ENCODE measurements around the gene ZNF320. TPM values are rescaled to one million over a fixed set of nuclear protein-coding genes. Genes with fewer than 3 reads are reported as not detected.

ZNF320 gene
- total and polyA plus RNA-seq, 9 of the 15 experiments (the other 6 are each of a cell fraction or from before 2014, with no cell fraction given) = 5.4 to 25.6 (median 11.7) TPM

- TF ChIP-seq USF2 (CRISPR knock-in tag; IDR thresholded peaks at IDR 0.05) = no peak
- TF ChIP-seq ZBTB5 (IDR thresholded peaks at IDR 0.05) = no peak
- no peak for TF ChIP-seq ATF4 (CRISPR knock-in tag; IDR thresholded peaks at IDR 0.05)
Observed at GRCh38 chr19:52922841-52923777, 25.7 kb upstream of the ZNF320 start, which contains the start of gene ZNF888 (continued).

- BruUV-seq (replicated peaks) = TSS peak; percentile 12
- Histone ChIP-seq H3K36me3 (ENCODE audit: control insufficient read depth, insufficient read depth, low read length) (peaks cover 62% of the 10 kb centered on the region; the same call in 2 of the 3 replicates), H3K9me1 (ENCODE audit: control insufficient read depth, insufficient read depth, low read length) (no peaks in the 10 kb centered on the region), H3K9me3 (replicated peaks; ENCODE audit: control insufficient read depth, insufficient read depth, low read depth, low read length) (no peaks in the 10 kb centered on the region; the same call in 1 of the 2 replicates), H2AFZ (ENCODE audit: low read depth, low read length) (no peak overlapping the region), H3K27ac (ENCODE audit: extremely low read depth, low read depth, low read length) (no peak overlapping the region), H3K79me2 (ENCODE audit: control insufficient read depth, insufficient read depth, low read length) (peaks cover 32% of the 10 kb centered on the region), H3K4me3 (no peak overlapping the region), H3K27me3 (ENCODE audit: control insufficient read depth in 2 of 2, insufficient read depth in 2 of 2, low read length in 2 of 2) (no peaks in the 10 kb centered on the region), H3K9ac (ENCODE audit: insufficient read depth in 1 of 2, low read depth in 2 of 2, low read length in 2 of 2) (no peak overlapping the region), H3K4me1 (replicated peaks in 1 of 2; ENCODE audit: control insufficient read depth in 2 of 2, insufficient read depth in 2 of 2, low read length in 2 of 2) (peaks cover 0 to 5% of the 10 kb centered on the region in 2 experiments; a peak in 2 of 5 replicates), H4K20me1 (replicated peaks; ENCODE audit: control insufficient read depth, insufficient read depth, low read length) (no peaks in the 10 kb centered on the region), H3K4me2 (ENCODE audit: insufficient read depth, low read length) (no peak overlapping the region)
- TF ChIP-seq ZNF699 (CRISPR knock-in tag; IDR thresholded peaks at IDR 0.05; ENCODE audit: insufficient replicate concordance) = no peak
- TF ChIP-seq U2AF2 (optimal IDR thresholded peaks at IDR 0.05; ENCODE audit: low read depth, low read length) = no peak
- TF ChIP-seq ZNF655 (CRISPR knock-in tag; IDR thresholded peaks at IDR 0.05) = no peak
- intact Hi-C loops (cut with micrococcal nuclease) = no loop called here
- ChIA-PET CTCF (ENCODE audit: low intra/inter-chr PET ratio) (no interaction called here), POLR2A (no interaction called here)
- 98% methylated on average over 5 of the region's 5 CpGs for WGBS (ENCODE audit: insufficient coverage, low coverage, missing lambda C conversion rate)
- DNase-seq (ENCODE audit: extremely low read depth in 1 of 4, low spot score in 3 of 4) (no peak), FAIRE-seq (no peak), ATAC-seq (no peak)
- in situ Hi-C loops (cut with MboI) = no loop called here
Observed at GRCh38 chr19:52917531-52917930, 20.1 kb upstream of the ZNF320 start.

Measured in K562 (cell line).